OCI-LY1 (cell line): Measurements from ENCODE around the gene CCDC63.

Experiments used
- EZH2 ChIP-seq: fragments of 200-600 bp; sonication (generic), shearing (Covaris generic); IDR thresholded peaks from 2 replicates; pipeline ENCODE4 v1.8.0; 2017; ENCODE audit warnings: borderline replicate concordance, mixed run types, mild to moderate bottlenecking, antibody characterized with exemption, low read length, moderate library complexity, mixed read lengths
- TF ChIP-seq, protein P1 (sequence below): fragments of 200-600 bp; sonication (generic), shearing (Covaris generic); IDR thresholded peaks from 2 replicates; pipeline ENCODE4 v1.5.1; 2017; ENCODE audit warnings: mild to moderate bottlenecking, antibody characterized with exemption, low read length, moderate library complexity, mixed read lengths

DNA sequence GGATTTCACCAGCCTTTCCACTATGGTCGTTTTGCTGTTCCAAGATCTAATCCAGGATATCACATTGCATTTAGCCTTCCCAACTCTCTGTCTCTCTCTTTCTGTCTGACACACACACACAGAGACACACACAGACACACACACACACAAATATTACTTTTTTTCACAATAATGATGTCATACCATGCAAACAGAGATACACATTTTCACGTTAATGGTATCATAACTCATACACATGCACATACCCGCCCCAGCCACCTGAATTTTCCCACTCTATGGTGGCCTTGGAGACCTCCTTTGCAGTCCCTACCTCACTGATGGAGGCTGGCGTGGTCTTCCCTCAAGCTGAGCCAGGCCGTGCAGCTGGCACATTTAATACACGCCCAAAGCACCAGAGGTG is 80.8 kb downstream of the CCDC63 start:
- TF ChIP-seq, protein P1, sequence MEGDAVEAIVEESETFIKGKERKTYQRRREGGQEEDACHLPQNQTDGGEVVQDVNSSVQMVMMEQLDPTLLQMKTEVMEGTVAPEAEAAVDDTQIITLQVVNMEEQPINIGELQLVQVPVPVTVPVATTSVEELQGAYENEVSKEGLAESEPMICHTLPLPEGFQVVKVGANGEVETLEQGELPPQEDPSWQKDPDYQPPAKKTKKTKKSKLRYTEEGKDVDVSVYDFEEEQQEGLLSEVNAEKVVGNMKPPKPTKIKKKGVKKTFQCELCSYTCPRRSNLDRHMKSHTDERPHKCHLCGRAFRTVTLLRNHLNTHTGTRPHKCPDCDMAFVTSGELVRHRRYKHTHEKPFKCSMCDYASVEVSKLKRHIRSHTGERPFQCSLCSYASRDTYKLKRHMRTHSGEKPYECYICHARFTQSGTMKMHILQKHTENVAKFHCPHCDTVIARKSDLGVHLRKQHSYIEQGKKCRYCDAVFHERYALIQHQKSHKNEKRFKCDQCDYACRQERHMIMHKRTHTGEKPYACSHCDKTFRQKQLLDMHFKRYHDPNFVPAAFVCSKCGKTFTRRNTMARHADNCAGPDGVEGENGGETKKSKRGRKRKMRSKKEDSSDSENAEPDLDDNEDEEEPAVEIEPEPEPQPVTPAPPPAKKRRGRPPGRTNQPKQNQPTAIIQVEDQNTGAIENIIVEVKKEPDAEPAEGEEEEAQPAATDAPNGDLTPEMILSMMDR, result no peak
- no peak for TF ChIP-seq EZH2
